Cortex of kidney (tissue), 1 donor: ENCODE data around the gene GDPD5.

ENCODE experiments used
- DNase-seq: peaks from one replicate; lab custom pipeline; 2025; lab: John Stamatoyannopoulos, UW

The GDPD5 gene

GRCh38 chr11:75473684-75474083 is 52.1 kb downstream of the GDPD5 start:
- DNase-seq: no peak

GRCh38 chr11:75472081-75472732 is 53.5 kb downstream of the GDPD5 start:
- no peak for DNase-seq

GRCh38 chr11:75471176-75471973 is 54.4 kb downstream of the GDPD5 start:
- DNase-seq: no peak

- no peak for DNase-seq
Observed at GRCh38 chr11:75470476-75471080, 55.2 kb downstream of the GDPD5 start.

GRCh38 chr11:75469785-75470405 is 55.8 kb downstream of the GDPD5 start:
- DNase-seq: no peak

DNA sequence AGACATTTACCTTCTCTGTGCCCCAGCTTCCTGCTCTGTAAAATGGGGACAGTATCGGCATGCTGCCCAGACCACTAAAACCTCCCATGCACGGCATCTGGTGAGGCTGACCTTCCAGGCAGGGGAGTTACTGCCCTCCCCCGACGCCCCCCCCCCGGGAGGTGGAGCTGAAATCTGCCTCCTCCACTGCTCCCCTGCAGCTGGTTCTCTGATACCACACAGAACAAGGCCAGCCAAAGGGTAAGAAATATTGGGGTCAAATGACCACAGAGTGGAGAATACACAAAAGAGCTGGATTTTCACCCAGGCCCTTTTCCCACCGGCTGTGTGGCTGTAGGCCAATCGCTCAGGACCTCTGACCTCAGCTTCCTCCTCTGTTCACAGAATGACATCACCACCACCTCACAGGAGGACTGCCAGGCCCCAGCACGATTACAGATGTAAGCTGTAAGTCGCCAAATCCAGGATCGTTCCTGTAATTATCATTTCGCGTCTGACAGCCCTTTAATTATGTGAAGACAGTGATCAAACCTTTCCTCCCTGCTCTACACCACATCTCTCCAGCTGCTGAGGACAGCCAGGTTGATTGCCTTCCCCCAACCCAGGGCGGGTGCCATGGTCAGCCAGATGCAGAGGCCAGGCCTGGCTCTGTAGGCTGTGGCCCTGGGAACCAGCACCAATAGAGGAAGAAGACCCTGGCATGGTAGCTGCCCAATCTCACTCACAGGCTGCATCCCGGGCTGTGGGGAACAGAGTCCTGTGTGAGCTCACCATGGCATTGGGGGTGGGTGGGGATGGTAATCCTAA is 57.0 kb downstream of the GDPD5 start:
- no peak for DNase-seq

DNA sequence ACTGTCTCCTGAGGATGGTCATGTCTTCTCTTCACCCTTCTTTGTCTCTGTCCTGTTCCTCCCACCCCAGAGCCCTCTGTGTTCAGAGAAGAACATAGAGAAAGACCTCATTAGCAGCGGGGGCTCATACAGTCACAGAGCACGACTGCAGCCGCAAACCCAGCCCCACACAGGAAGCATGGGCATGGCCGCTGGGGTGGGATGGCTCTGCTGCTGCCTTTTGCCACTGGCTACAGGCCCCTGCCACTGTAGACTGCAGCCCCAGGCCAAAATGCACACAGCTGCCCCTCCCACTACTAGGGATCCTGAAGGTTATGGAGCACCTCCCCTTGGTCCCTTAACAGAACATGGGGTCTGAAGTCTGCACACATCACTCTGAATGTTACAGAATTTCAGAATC is 57.9 kb downstream of the GDPD5 start:
- DNase-seq: no peak

DNA sequence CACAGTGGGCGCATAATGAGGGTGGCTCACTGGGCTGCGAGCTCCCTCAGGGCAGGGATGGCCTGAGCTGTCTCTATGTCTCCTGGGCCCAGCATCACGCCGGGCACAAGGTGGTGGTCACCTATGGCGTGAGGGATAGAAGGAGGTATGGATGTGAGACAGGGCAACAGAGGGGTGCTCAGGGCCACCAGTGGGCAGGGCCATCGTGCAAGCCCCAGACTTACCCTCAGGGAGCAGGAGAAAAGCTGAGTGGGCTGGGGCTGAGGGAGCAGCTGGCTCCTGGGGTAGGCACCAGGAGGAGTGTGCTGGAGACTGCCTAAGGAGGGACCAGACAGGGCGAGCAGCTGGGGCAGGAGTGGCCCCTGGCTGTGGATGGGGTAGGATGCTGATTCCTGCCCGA is 58.4 kb downstream of the GDPD5 start:
- DNase-seq: no peak

GRCh38 chr11:75465701-75466531 is 59.8 kb downstream of the GDPD5 start:
- no peak for DNase-seq

- no peak for DNase-seq
Observed at GRCh38 chr11:75463106-75463774, 62.5 kb downstream of the GDPD5 start.

GRCh38 chr11:75462117-75462653 is 63.6 kb downstream of the GDPD5 start:
- no peak for DNase-seq

- DNase-seq: no peak
Observed at GRCh38 chr11:75461151-75461550, 64.6 kb downstream of the GDPD5 start.

DNA sequence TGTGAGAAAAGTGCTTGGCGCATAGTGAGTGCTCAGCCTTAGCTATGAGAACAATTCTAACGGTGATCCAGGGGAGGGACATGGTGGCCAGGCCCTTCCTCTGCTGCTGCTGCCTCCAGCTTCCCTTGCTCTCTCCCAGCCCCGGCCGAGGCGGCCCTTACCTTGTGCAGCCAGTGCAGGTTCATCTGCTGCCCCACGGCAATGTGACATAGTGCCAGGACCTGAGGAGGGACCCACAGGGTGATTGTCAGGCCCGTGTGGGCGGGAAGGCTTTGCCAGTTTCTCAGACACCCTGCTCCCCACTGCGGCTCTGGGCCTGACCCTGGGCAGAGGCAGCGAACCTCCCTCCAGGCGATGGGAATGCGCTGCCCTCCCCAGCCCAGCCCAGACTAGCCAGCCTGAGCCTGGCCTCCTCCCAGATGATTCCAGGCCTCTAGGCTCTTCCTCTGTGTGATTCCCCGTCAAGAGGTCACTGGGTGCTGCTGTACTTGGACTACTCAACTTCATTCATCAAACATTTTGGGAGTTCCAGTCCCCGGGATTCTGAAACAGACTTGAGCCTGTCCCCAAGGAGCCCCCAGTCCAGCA is 69.1 kb downstream of the GDPD5 start:
- no peak for DNase-seq

DNA sequence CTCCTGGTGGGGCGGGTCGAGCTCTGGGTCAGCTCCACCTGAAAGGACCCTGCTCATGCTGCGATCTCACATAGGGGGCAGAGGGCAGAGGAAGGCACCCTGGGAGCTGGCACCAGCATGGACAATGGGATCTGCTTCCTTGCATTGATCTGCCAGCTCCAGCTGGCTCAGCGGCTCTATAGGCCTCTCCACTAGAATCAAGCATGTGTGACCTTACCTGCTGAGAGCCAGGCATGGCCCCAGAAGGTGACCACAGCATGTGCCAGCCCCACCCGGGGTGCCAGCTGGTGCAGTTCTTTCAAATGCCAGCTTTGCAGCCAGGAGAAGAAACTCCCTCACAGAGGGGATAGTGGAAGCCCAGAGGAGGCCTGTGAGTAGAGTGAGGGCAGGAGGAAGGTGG is 70.8 kb downstream of the GDPD5 start:
- DNase-seq: no peak

DNA sequence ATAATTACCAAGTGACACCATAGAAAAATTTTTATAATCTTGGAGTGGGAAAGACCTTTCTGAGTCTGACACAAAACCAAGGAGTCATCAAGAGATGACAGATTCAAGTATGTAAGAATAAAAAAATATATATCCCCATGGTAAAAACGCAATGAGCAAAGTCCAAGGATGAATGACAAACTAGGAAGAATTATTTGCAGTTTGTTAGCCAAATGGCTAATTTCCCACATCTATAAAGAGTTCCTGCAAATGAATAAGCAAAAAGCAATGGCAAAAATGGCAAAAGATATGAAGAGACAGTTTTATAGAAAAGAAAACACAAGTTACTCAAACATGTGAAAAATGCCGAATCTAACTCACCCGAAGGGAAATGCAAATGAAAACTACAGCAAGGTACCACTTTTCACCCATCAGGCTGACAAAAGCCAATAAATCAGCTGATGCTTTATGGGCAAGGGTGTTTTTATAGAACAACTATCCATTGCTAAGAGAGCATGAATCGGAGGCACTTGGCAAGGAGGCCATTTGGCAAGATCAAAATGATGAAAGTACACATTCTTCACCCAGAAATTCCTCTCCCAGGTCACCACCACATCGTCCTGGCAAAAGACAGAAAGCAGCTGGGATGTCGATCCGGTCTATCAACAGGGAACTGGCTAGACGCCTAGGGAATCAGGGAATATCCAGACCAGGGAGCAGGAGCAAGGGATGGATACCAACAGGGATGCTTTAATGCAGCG is 71.7 kb downstream of the GDPD5 start:
- DNase-seq: no peak

DNA sequence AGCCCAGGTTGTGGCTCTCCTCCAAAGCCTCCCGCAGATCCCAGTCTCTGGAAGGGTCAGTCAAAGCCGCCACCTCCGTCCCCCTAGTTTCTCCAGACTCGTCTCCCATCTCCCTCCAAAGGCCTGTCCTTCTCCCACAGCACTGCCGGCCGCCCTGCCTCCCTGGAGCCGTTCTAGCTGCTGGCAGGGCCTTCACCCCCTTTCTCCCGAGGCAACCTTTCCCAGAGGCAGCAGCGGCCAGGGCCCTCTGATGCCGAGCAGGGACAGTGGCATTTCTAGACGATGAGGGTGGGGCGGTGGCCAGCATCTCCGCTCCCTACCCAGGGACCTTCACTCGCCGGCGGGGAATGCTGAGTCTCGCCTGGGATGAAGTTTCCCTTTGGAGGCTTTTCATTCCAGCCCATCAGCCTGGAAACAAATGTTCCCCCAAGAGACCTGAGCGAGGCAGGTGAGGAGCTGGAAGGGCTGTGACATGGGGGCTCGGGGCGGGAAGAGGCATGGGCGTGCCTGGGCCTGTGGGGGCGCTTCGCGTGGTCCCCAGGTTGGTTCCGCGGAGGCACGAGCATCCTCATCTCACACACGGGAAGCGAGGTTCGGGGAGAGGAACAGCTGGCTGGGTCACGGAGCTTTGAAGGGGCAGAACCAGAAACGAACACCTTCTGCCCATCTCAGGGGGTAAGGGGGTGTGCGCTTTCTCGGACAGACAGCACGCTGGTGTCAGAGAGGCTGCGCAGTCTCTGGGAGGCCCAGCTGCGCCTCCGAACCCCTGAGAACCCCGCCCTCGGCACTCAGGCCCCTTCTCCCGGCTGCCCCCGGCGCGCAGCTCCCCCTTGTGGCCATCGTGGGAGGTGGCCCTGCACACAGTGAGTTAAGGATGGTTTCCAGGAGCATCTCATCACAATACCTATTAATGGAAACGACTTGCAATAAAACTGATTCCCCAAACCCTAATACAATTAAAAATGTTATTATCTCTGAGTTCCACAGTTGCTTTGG is 74.6 kb downstream of the GDPD5 start:
- no peak for DNase-seq

DNA sequence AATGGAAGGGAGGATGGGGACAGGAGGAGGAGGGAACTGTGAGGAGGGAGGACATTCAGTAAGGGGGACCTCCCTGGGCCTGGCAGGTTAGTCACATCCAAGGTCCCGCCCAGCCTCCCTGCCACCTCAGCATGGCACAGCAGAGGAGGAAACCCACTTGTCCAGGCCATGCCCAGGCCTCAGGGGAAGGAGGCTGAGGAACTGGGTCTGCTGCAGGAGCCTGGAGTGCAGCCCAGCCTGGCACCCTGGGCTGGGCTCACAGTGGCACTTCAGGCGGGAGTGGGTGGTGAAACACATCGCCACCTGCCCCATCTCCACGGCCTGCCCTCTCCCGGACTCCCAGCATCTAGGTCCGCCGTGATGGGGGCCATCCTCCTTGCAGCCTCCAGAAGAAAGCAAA is 75.5 kb downstream of the GDPD5 start:
- no peak for DNase-seq

GRCh38 chr11:75449776-75450175 is 76.0 kb downstream of the GDPD5 start:
- no peak for DNase-seq
